Measurements from ENCODE around the gene EXOSC7.

DNA sequence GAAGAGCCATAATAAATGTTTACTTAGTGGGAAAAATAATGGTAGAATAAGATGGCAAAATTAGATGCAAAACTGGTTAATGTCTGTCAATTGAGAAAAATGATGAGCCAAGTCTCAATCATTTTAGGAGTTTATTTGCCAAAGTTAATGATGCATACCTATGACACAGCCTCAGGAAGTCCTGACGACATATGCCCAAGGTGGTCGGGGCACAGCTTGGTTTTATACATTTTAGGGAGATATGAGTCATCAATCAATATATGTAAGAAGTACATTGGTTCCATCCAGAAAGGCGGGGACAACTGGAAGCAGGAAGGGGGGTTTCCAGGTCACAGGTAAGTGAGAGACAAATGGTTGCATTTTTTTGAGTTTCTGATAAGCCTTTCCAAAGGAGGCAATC, 81.5 kb downstream of the EXOSC7 start:
- TF ChIP-seq NCOA2 (IDR thresholded peaks at IDR 0.05; ENCODE audit: partially characterized antibody in 2 of 2): no peak
- no peak for TF ChIP-seq SNRNP70 (optimal IDR thresholded peaks at IDR 0.05; ENCODE audit: low read depth, low read length)
- TF ChIP-seq FOXA1 (IDR thresholded peaks at IDR 0.05; ENCODE audit: borderline replicate concordance): no peak
- TF ChIP-seq, protein P1, sequence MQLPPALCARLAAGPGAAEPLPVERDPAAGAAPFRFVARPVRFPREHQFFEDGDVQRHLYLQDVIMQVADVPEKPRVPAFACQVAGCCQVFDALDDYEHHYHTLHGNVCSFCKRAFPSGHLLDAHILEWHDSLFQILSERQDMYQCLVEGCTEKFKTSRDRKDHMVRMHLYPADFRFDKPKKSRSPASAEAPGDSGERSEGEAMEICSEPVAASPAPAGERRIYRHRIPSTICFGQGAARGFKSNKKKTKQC (CRISPR knock-in tag; IDR thresholded peaks at IDR 0.05): no peak
- TF ChIP-seq ZNF695 (CRISPR knock-in tag; IDR thresholded peaks at IDR 0.05): no peak
- TF ChIP-seq EZH2 (IDR thresholded peaks at IDR 0.05; ENCODE audit: borderline replicate concordance, low read depth, low read length): no peak
- TF ChIP-seq MAFK (IDR thresholded peaks at IDR 0.05; ENCODE audit: low read length): no peak
- no peak for TF ChIP-seq CREB1 (IDR thresholded peaks at IDR 0.05)
- no peak for TF ChIP-seq CREB1 (CRISPR knock-in tag; IDR thresholded peaks at IDR 0.05)
- no peak for TF ChIP-seq ZNF174 (CRISPR knock-in tag; IDR thresholded peaks at IDR 0.05)

Data from K562 (cell line).